H9 (cell line): ENCODE measurements around the gene SNED1. TPM values are rescaled to one million over a fixed set of nuclear protein-coding genes. Genes with fewer than 3 reads are reported as not detected.

Experiments used
- DNase-seq: peaks from one replicate; pipeline ENCODE4 v3.0.0-alpha.2; 2017
- H2AFZ ChIP-seq: one replicate; pipeline ENCODE4 v1.6.1; 2013; ENCODE audit warnings: mild to moderate bottlenecking, low read length, control low read depth, moderate library complexity
- H2AK5ac ChIP-seq: 2 replicates; pipeline ENCODE4 v1.6.1; 2013; ENCODE audit warnings: low read length, control low read depth, mixed read lengths; ENCODE audit not compliant: insufficient read length
- H2BK120ac ChIP-seq: one replicate; pipeline ENCODE4 v1.6.1; 2013; ENCODE audit warnings: low read depth, mild to moderate bottlenecking, low read length, control low read depth, inconsistent platforms; ENCODE audit not compliant: poor library complexity, severe bottlenecking
- H2BK12ac ChIP-seq: 2 replicates; pipeline ENCODE4 v1.6.1; 2013; ENCODE audit warnings: low read length, control low read depth, mixed read lengths, low read depth; ENCODE audit not compliant: insufficient read length
- H2BK15ac ChIP-seq: 2 replicates; pipeline ENCODE4 v1.6.1; 2013; ENCODE audit warnings: low read depth, low read length, control low read depth
- H2BK20ac ChIP-seq: one replicate; pipeline ENCODE4 v1.6.1; 2013; ENCODE audit warnings: low read depth, mild to moderate bottlenecking, low read length, control low read depth, inconsistent platforms; ENCODE audit not compliant: poor library complexity, severe bottlenecking
- H2BK5ac ChIP-seq: 2 replicates; pipeline ENCODE4 v1.6.1; 2013; ENCODE audit warnings: low read length, control low read depth, mixed read lengths; ENCODE audit not compliant: insufficient read length
- H3K14ac ChIP-seq: 2 replicates; pipeline ENCODE4 v1.6.1; 2013; ENCODE audit warnings: low read length, control low read depth; ENCODE audit not compliant: insufficient read depth
- H3K18ac ChIP-seq: 2 replicates; pipeline ENCODE4 v1.6.1; 2013; ENCODE audit warnings: low read depth, mild to moderate bottlenecking, mixed read lengths, low read length, control low read depth; ENCODE audit not compliant: insufficient read length
- H3K23ac ChIP-seq: 2 replicates; pipeline ENCODE4 v1.6.1; 2013; ENCODE audit warnings: low read length, control low read depth, mixed read lengths, low read depth; ENCODE audit not compliant: insufficient read length
- H3K23me2 ChIP-seq: 2 replicates; pipeline ENCODE4 v1.6.1; 2013; ENCODE audit warnings: low read depth, mild to moderate bottlenecking, mixed read lengths, low read length, control low read depth; ENCODE audit not compliant: insufficient read length, poor library complexity, severe bottlenecking
- H3K27ac ChIP-seq: 2 replicates; pipeline ENCODE4 v1.5.1; 2013; ENCODE audit warnings: low read length, control low read depth, mixed read lengths, low read depth; ENCODE audit not compliant: insufficient read length
- H3K27me3 ChIP-seq: 2 replicates; pipeline ENCODE4 v1.6.1; 2013; ENCODE audit warnings: low read length, control low read depth, inconsistent platforms; ENCODE audit not compliant: insufficient read depth
- H3K4ac ChIP-seq: 2 replicates; pipeline ENCODE4 v1.6.1; 2013; ENCODE audit warnings: low read depth, mild to moderate bottlenecking, control low read depth, inconsistent platforms, low read length, moderate library complexity
- H3K4me1 ChIP-seq: 2 replicates; pipeline ENCODE4 v1.6.1; 2013; ENCODE audit warnings: low read length, control low read depth, inconsistent platforms; ENCODE audit not compliant: insufficient read depth
- H3K4me2 ChIP-seq: 2 replicates; pipeline ENCODE4 v1.6.1; 2013; ENCODE audit warnings: low read length, control low read depth, mixed read lengths; ENCODE audit not compliant: insufficient read length, insufficient read depth
- H3K56ac ChIP-seq: 2 replicates; pipeline ENCODE4 v1.6.1; 2013; ENCODE audit warnings: low read depth, mild to moderate bottlenecking, mixed read lengths, low read length, control low read depth; ENCODE audit not compliant: insufficient read length
- H3K79me1 ChIP-seq: 2 replicates; pipeline ENCODE4 v1.6.1; 2013; ENCODE audit warnings: low read depth, mild to moderate bottlenecking, moderate library complexity, low read length, control low read depth, inconsistent platforms; ENCODE audit not compliant: insufficient read depth, poor library complexity, severe bottlenecking
- H3K79me2 ChIP-seq: 2 replicates; pipeline ENCODE4 v1.6.1; 2013; ENCODE audit warnings: low read length, control low read depth, inconsistent platforms; ENCODE audit not compliant: insufficient read depth
- H3K9ac ChIP-seq: 2 replicates; pipeline ENCODE4 v1.6.1; 2013; ENCODE audit warnings: low read length, control low read depth, mixed read lengths; ENCODE audit not compliant: insufficient read length; ENCODE audit errors: extremely low read depth
- H3K9me3 ChIP-seq: one replicate; pipeline ENCODE4 v1.6.1; 2013; ENCODE audit warnings: low read depth, low read length, inconsistent platforms; ENCODE audit not compliant: control insufficient read depth
- H3T11ph ChIP-seq: one replicate; pipeline ENCODE4 v1.6.1; 2013; ENCODE audit warnings: mild to moderate bottlenecking, low read length, control low read depth, inconsistent platforms
- H4K20me1 ChIP-seq: one replicate; pipeline ENCODE4 v1.6.1; 2013; ENCODE audit not compliant: control insufficient read depth, insufficient read length, insufficient read depth
- H4K5ac ChIP-seq: 2 replicates; pipeline ENCODE4 v1.6.1; 2013; ENCODE audit warnings: low read depth, mild to moderate bottlenecking, mixed read lengths, low read length, control low read depth; ENCODE audit not compliant: insufficient read length
- H4K8ac ChIP-seq: replicated peaks from 2 replicates; pipeline ENCODE4 v1.6.1; 2013; ENCODE audit warnings: low read length, control low read depth, mixed read lengths, low read depth; ENCODE audit not compliant: insufficient read length
- H4K91ac ChIP-seq: 2 replicates; pipeline ENCODE4 v1.6.1; 2013; ENCODE audit warnings: low read depth, mild to moderate bottlenecking, moderate library complexity, mixed read lengths, low read length, control low read depth; ENCODE audit not compliant: insufficient read length
- H3K27ac Mint-ChIP-seq, 3 experiments: 2 replicates in 2 of 3; 3 replicates in 1 of 3; pipeline ENCODE4 v1.8.0; 2020 to 2021; ENCODE audit warnings: mixed read lengths in 3 of 3, mild to moderate bottlenecking in 1 of 3, moderate library complexity in 1 of 3
- H3K27me3 Mint-ChIP-seq: 2 replicates; pipeline ENCODE4 v1.8.0; 2021; ENCODE audit warnings: low read depth, mild to moderate bottlenecking, moderate library complexity, mixed read lengths
- H3K36me3 Mint-ChIP-seq, 3 experiments: 2 replicates in 2 of 3; 3 replicates in 1 of 3; pipeline ENCODE4 v1.8.0; 2020 to 2021; ENCODE audit warnings: low read depth in 3 of 3, mixed read lengths in 3 of 3; ENCODE audit not compliant: insufficient read depth in 1 of 3
- H3K4me1 Mint-ChIP-seq, 2 experiments: 2 replicates each; pipeline ENCODE4 v1.8.0; 2020; ENCODE audit warnings: mixed read lengths in 2 of 2
- H3K4me3 Mint-ChIP-seq, 2 experiments: 2 replicates in 1 of 2; 3 replicates in 1 of 2; pipeline ENCODE4 v1.8.0; 2020 to 2021; ENCODE audit warnings: mild to moderate bottlenecking in 2 of 2, mixed read lengths in 2 of 2, moderate library complexity in 1 of 2
- H3K9me3 Mint-ChIP-seq, 2 experiments: 2 replicates in 1 of 2; 3 replicates in 1 of 2; pipeline ENCODE4 v1.8.0; 2020; ENCODE audit warnings: mild to moderate bottlenecking in 2 of 2, mixed read lengths in 2 of 2, moderate library complexity in 1 of 2
- WGBS: extraction: QIAGEN DNeasy Blood & Tissue Kit; methylation state at CpG from one replicate; pipeline ENCODE4 v1.1.7; 2013; ENCODE audit warnings: missing lambda C conversion rate, low lambda C conversion rate, mixed read lengths; ENCODE audit not compliant: insufficient read length; ENCODE audit errors: extremely low coverage; 5-methylcytosine and 5-hydroxymethylcytosine counted together
- total RNA-seq: library from RNA; stranded (reverse); gene quantifications from 2 replicates; pipeline ENCODE4 v1.2.1, GENCODE V29; 2021
- TF ChIP-seq, protein P1 (sequence below): fragments of 200-600 bp; sonication (generic); conservative IDR thresholded peaks from 3 replicates; pipeline ENCODE4 v1.8.0; 2021; ENCODE audit warnings: antibody characterized with exemption, mild to moderate bottlenecking

Gene SNED1
- total RNA-seq, 1 experiment from 2014 or later = 2.5 TPM

GRCh38 chr2:241009191-241009590, 10.8 kb downstream of the SNED1 start:
- Histone ChIP-seq H4K91ac (no peak overlapping the region), H3K27me3 (no peaks in the 10 kb centered on the region), H2BK15ac (no peak overlapping the region), H3K4ac (no peak overlapping the region), H2AFZ (no peak overlapping the region), H3K4me2 (no peak overlapping the region), H3K4me1 (no peaks in the 10 kb centered on the region; the same call in 1 of the 2 replicates), H3K23ac (no peak overlapping the region), H4K5ac (no peak overlapping the region), H2BK20ac (no peak overlapping the region), H2AK5ac (no peak overlapping the region), H3K18ac (no peak overlapping the region), H3K9ac (no peak overlapping the region), H2BK5ac (no peak overlapping the region), H4K20me1 (no peaks in the 10 kb centered on the region), H4K8ac (no peak overlapping the region), H3K56ac (no peak overlapping the region), H3K27ac (no peak overlapping the region), H3K79me1 (no peaks in the 10 kb centered on the region), H3K79me2 (no peaks in the 10 kb centered on the region), H3K14ac (peak overlapping the region; percentile 21; the same call in 1 of the 2 replicates), H2BK120ac (no peak overlapping the region), H3K23me2 (peaks cover 5% of the 10 kb centered on the region), H3K9me3 (no peaks in the 10 kb centered on the region), H2BK12ac (no peak overlapping the region), H3T11ph (no peak overlapping the region)
- no CpG with 5 or more reads among the region's 2 CpGs for WGBS
- H3K27me3 Mint-ChIP-seq = peaks cover 22% of the 10 kb centered on the region
- peaks cover 22% of the 10 kb centered on the region in 2 experiments for H3K9me3 Mint-ChIP-seq
- no peak for DNase-seq
- H3K27ac Mint-ChIP-seq = peak overlapping the region in 1 of 3 experiments; percentile 85; a peak in 1 of 7 replicates
- H3K4me3 Mint-ChIP-seq = peak overlapping the region in 1 of 2 experiments; percentile 44; a peak in 2 of 5 replicates
- TF ChIP-seq, protein P1, sequence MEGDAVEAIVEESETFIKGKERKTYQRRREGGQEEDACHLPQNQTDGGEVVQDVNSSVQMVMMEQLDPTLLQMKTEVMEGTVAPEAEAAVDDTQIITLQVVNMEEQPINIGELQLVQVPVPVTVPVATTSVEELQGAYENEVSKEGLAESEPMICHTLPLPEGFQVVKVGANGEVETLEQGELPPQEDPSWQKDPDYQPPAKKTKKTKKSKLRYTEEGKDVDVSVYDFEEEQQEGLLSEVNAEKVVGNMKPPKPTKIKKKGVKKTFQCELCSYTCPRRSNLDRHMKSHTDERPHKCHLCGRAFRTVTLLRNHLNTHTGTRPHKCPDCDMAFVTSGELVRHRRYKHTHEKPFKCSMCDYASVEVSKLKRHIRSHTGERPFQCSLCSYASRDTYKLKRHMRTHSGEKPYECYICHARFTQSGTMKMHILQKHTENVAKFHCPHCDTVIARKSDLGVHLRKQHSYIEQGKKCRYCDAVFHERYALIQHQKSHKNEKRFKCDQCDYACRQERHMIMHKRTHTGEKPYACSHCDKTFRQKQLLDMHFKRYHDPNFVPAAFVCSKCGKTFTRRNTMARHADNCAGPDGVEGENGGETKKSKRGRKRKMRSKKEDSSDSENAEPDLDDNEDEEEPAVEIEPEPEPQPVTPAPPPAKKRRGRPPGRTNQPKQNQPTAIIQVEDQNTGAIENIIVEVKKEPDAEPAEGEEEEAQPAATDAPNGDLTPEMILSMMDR = no peak
- peaks cover 7 to 13% (median 8%) of the 10 kb centered on the region in 3 experiments; a peak in 5 of 7 replicates for H3K36me3 Mint-ChIP-seq
- peaks cover 17% of the 10 kb centered on the region in 2 experiments for H3K4me1 Mint-ChIP-seq
